GM12865 (cell line): ENCODE data around the gene USP10.

Experiments used
- DNase-seq: peaks from one replicate; pipeline ENCODE4 v3.0.0; 2010; ENCODE audit warnings: low read depth
- H3K4me3 ChIP-seq: 2 replicates; pipeline ENCODE4 v1.5.1; 2011; ENCODE audit warnings: mild to moderate bottlenecking, low read depth, low read length, control low read depth
- CTCF ChIP-seq: IDR thresholded peaks from 2 replicates; pipeline ENCODE4 v1.5.1; 2011; ENCODE audit warnings: low read length, control low read depth, low read depth, inconsistent platforms; ENCODE audit not compliant: insufficient read depth; ENCODE audit errors: missing control alignments

The USP10 gene

GRCh38 chr16:84680165-84680842 is 19.5 kb upstream of the USP10 start:
- no peak for DNase-seq
- TF ChIP-seq CTCF = no peak
- H3K4me3 ChIP-seq = no peak overlapping the region

DNA sequence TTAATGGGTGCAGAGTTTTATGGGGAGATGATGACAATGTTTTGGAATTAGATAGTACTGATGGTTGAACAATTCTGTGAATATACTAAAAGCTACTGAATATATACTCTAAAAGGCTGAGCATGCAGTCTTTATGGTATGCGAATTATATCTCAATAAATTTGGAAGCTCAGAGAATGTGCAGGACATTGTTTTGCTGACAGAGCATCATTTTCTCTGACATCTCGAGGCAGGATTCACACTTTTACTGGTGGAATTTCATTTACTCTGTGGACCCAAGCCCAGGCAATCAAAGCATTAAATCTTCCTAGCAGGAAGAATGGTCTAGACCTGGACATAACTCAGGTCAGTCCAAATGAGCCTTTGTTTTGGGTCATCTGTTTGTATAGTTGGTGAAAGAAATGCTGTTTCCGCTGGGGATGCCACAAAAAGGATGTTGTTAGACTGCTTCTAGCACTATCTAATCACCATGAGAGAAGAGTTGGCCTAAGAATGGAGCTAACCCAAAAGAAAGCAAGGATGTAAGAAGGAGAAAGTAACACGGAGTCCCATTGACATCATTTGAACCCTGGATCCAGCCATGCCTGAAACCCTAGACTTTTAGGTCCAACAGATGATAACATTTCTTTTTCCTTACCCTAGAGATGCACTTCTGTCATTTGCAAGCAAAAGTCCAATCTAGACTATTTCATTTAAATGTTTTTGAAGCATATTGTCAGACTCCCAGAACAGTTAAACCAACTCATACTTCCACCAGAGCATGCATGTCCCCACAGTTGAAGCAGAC is 18.8 kb upstream of the USP10 start:
- DNase-seq = no peak
- no peak overlapping the region for H3K4me3 ChIP-seq
- TF ChIP-seq CTCF = no peak

GRCh38 chr16:84683691-84684591 is 15.9 kb upstream of the USP10 start:
- no peak for DNase-seq
- H3K4me3 ChIP-seq = no peak overlapping the region
- TF ChIP-seq CTCF = no peak

DNA sequence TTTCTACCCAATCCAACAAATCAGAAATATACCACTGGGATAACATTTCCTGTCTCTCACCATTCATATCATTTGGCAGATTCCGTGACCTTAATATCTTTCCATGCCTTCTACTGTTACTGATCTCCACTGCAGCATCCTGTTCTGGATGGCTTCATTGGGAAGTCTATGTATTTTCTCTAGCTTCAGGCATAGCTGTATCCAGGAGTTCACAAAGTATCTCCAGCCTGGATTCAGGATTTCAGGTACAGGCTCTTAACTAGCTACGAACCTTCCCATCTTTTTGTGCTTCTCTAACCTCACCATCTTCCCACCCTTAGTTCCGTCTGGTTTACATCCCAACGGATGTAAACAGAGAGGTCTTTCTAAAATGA is 15.2 kb upstream of the USP10 start:
- TF ChIP-seq CTCF = no peak
- H3K4me3 ChIP-seq = no peak overlapping the region
- DNase-seq = no peak

DNA sequence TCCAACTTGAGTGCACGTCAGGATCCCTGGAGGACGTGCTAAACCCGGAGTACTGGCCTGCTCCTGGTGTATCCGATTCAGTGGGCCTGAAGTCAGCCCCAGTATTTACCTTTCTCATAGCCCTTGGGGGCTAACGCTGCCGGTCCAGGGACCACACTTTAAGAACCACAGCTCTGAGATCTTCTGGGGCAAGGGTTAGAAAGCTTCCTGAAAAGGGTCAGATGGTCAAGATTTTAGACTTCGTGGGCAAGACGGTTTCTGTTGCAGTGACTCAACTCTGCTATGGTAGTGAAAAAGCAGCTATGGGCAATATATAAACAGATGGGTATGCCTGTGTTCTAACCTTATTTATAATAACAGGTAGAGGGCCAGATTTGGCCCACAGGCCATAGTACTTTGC is 14.6 kb upstream of the USP10 start:
- TF ChIP-seq CTCF = no peak
- no peak overlapping the region for H3K4me3 ChIP-seq
- peak; percentile 57 for DNase-seq

GRCh38 chr16:84686707-84687298 is 13.0 kb upstream of the USP10 start:
- no peak overlapping the region for H3K4me3 ChIP-seq
- peak; percentile 46 for DNase-seq

More at GRCh38 chr16:84686707-84687298, 13.0 kb upstream of the USP10 start:
- no peak for TF ChIP-seq CTCF
